SK-N-MC (cell line): ENCODE measurements around the gene DMAC2.

Source experiments
- EZH2 ChIP-seq: fragments of 200-600 bp; sonication (generic); IDR thresholded peaks from one replicate; pipeline ENCODE4 v1.6.1; 2017; ENCODE audit warnings: antibody characterized with exemption
- FOXP2 ChIP-seq: optimal IDR thresholded peaks from 2 replicates; pipeline ENCODE3; 2011; ENCODE audit warnings: mild to moderate bottlenecking, moderate library complexity; ENCODE audit not compliant: insufficient read depth; ENCODE audit errors: extremely low read length, control extremely low read depth
- POLR2AphosphoS5 ChIP-seq: IDR thresholded peaks from 2 replicates; pipeline ENCODE4 v1.6.1; 2012; ENCODE audit warnings: mild to moderate bottlenecking, low read depth, low read length, borderline replicate concordance

DNA sequence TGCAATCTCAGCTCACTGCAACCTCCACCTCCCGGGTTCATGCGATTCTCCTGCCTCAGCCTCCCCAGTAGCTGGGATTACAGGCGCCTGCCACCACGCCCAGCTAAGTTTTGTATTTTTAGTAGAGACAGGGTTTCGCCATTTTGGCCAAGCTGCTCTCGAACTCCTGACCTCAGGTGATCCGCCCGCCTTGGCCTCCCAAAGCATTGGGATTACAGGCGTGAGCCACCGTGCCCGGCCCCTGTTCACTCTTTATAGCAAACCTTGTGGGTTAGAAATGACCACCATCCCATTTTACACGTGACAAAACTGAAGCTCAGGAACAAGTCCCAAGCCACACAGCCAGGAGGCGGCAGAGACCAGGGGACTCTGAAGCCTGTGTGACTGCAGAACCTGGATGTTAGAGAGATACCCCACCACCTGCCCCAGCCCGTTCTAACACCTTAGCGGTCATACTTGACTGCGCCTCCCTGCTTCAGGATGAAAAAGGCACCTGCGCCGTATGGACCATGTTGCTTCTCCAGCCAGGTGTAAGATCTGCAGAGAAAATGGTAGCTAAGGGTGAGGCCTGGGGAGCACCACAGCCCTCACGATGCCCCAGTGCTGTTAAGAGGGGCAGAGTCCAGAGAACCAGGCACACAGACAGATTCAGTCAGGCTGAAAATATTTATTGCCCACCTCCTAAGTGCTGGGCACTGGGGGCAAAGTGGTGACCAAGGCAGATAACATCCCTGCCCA, 3.6 kb downstream of the DMAC2 start:
- no peak for TF ChIP-seq POLR2AphosphoS5
- no peak for TF ChIP-seq EZH2
- TF ChIP-seq FOXP2: no peak
